ENCODE data around the gene SHC4. TPM values are rescaled to one million over a fixed set of nuclear protein-coding genes. Genes with fewer than 3 reads are reported as not detected.

SHC4 gene
- total and polyA plus RNA-seq, 9 of the 15 experiments (the other 6 are each of a cell fraction or from before 2014, with no cell fraction given), result 0.43 to 1.2 (median 0.67) TPM

GRCh38 chr15:48810414-48811324 is 153.1 kb downstream of the SHC4 start, which contains the start of gene CEP152 (continued):
- no peak for TF ChIP-seq ZHX1 (conservative IDR thresholded peaks at IDR 0.05; ENCODE audit: low read length)
- no peak for TF ChIP-seq ZNF253 (CRISPR knock-in tag; conservative IDR thresholded peaks at IDR 0.05)
- TF ChIP-seq YY1 (IDR thresholded peaks at IDR 0.05; ENCODE audit: borderline replicate concordance in 1 of 3, control insufficient read depth in 1 of 3, extremely low read depth in 1 of 3, insufficient read depth in 3 of 3, insufficient read length in 1 of 3, insufficient replicate concordance in 2 of 3, low read depth in 1 of 3, low read length in 2 of 3), result peak in 2 of 3 experiments; percentile 37 to 47
- peak; percentile 69; the same call in 1 of the 2 replicates for TF ChIP-seq NFRKB (IDR thresholded peaks at IDR 0.05; ENCODE audit: low read depth)
- TF ChIP-seq ZNF57 (CRISPR knock-in tag; IDR thresholded peaks at IDR 0.05), result no peak
- TF ChIP-seq EHMT2 (IDR thresholded peaks at IDR 0.05), result no peak
- 0 out of 4 replicates have a peak, but pooled peaks of 1 of the 2 experiments have one; percentile 52 for TF ChIP-seq HDAC1 (IDR thresholded peaks at IDR 0.05)
- TF ChIP-seq HMG20A (CRISPR knock-in tag; conservative IDR thresholded peaks at IDR 0.05), result no peak
- no peak for TF ChIP-seq SIRT6 (IDR thresholded peaks at IDR 0.05; ENCODE audit: low read depth, low read length)
- no peak for TF ChIP-seq ZNF311 (CRISPR knock-in tag; IDR thresholded peaks at IDR 0.05)
- no peak for TF ChIP-seq ZZZ3 (IDR thresholded peaks at IDR 0.05)
- no peak for TF ChIP-seq ARID2 (IDR thresholded peaks at IDR 0.05)
- TF ChIP-seq CEBPZ (IDR thresholded peaks at IDR 0.05; ENCODE audit: borderline replicate concordance, low read depth, low read length), result peak; percentile 26; the same call in 1 of the 2 replicates
- peak; percentile 99 for TF ChIP-seq E2F4 (CRISPR knock-in tag; IDR thresholded peaks at IDR 0.05; ENCODE audit: low read depth)
- no peak for TF ChIP-seq ZC3H4 (CRISPR knock-in tag; IDR thresholded peaks at IDR 0.05; ENCODE audit: borderline replicate concordance)
- TF ChIP-seq PHF21A (IDR thresholded peaks at IDR 0.05; ENCODE audit: borderline replicate concordance, low read depth), result no peak
- no peak for TF ChIP-seq CCNT2 (IDR thresholded peaks at IDR 0.05; ENCODE audit: borderline replicate concordance, extremely low read depth, insufficient read length, low read depth, low read length)
- TF ChIP-seq ZNF668 (CRISPR knock-in tag; IDR thresholded peaks at IDR 0.05), result no peak
- TF ChIP-seq SMAD4 (CRISPR knock-in tag; conservative IDR thresholded peaks at IDR 0.05), result 0 out of 2 replicates have a peak, but pooled peaks have one; percentile 21

Measured in K562 (cell line).